RWPE1 (cell line): ENCODE data around the gene TAAR1.

ENCODE experiments used
- CTCF ChIA-PET: fragments of 350-600 bp; sonication (Branson Sonifier 250); formaldehyde crosslinking; extraction: SDS; loops from one replicate; lab custom pipeline; 2021; lab: Yijun Ruan, JAX
- POLR2A ChIA-PET: fragments of 400-600 bp; formaldehyde crosslinking; extraction: SDS; loops from one replicate; lab custom pipeline; 2020; ENCODE audit warnings: antibody characterized with exemption; ENCODE audit not compliant: low non-redundant PET; lab: Yijun Ruan, JAX
- DNase-seq: peaks from one replicate; pipeline ENCODE4 v3.0.0; 2012; ENCODE audit warnings: low spot score
- H3K27ac ChIP-seq: fragments of 450-650 bp; 2 replicates; pipeline ENCODE4 v1.5.1; 2017
- CTCF ChIP-seq: fragments of 450-650 bp; conservative IDR thresholded peaks from 2 replicates; pipeline ENCODE4 v1.5.1; 2017; ENCODE audit warnings: low read depth, mild to moderate bottlenecking

The TAAR1 gene

GRCh38 chr6:132669690-132670291 is 10.8 kb upstream of the TAAR1 start:
- ChIA-PET POLR2A (interaction anchor here (0.6 to 0.9 kb wide), 2 partner anchors 144 to 1045 kb away, joined by 6 to 9 read pairs; no protein-coding TSS in a partner anchor), CTCF (interaction anchor here (0.6 to 1.6 kb wide), 9 partner anchors 14 to 842 kb away, joined by 3 to 9 read pairs (median 4); partner anchors contain the start of gene SLC18B1)
- peak; percentile 51 for TF ChIP-seq CTCF
- no peak overlapping the region for H3K27ac ChIP-seq
- peak; percentile 24 for DNase-seq

- no peak for TF ChIP-seq CTCF
- ChIA-PET POLR2A (interaction anchor here (0.6 kb wide), 1 partner anchor 45 kb away, joined by 4 read pairs; no protein-coding TSS in a partner anchor), CTCF (no interaction called here)
- DNase-seq: no peak
- H3K27ac ChIP-seq: no peak overlapping the region
These were observed 7.1 kb upstream of the TAAR1 start for GRCh38 chr6:132666118-132666517.

- H3K27ac ChIP-seq: no peak overlapping the region
- POLR2A ChIA-PET: no interaction called here
- CTCF ChIA-PET: no interaction called here
- no peak for DNase-seq
- TF ChIP-seq CTCF: no peak
These were observed 5.5 kb upstream of the TAAR1 start for GRCh38 chr6:132664309-132665034.

- H3K27ac ChIP-seq: no peak overlapping the region
- ChIA-PET POLR2A (no interaction called here), CTCF (no interaction called here)
- DNase-seq: no peak
- no peak for TF ChIP-seq CTCF
These were observed 4.7 kb upstream of the TAAR1 start for GRCh38 chr6:132663661-132664060.

GRCh38 chr6:132661906-132662305 is 2.9 kb upstream of the TAAR1 start:
- TF ChIP-seq CTCF: no peak
- CTCF ChIA-PET: interaction anchor here (0.6 to 0.7 kb wide), 2 partner anchors 131 to 1060 kb away, joined by 3 to 4 read pairs; no protein-coding TSS in a partner anchor
- H3K27ac ChIP-seq: no peak overlapping the region
- POLR2A ChIA-PET: no interaction called here
- DNase-seq: no peak

- no peak for DNase-seq
- no peak overlapping the region for H3K27ac ChIP-seq
- POLR2A ChIA-PET: no interaction called here
- no peak for TF ChIP-seq CTCF
- CTCF ChIA-PET: no interaction called here
These were observed 7.9 kb downstream of the TAAR1 start for GRCh38 chr6:132651062-132651461.
